ENCODE results near the gene GNAZ.

GNAZ gene

DNA sequence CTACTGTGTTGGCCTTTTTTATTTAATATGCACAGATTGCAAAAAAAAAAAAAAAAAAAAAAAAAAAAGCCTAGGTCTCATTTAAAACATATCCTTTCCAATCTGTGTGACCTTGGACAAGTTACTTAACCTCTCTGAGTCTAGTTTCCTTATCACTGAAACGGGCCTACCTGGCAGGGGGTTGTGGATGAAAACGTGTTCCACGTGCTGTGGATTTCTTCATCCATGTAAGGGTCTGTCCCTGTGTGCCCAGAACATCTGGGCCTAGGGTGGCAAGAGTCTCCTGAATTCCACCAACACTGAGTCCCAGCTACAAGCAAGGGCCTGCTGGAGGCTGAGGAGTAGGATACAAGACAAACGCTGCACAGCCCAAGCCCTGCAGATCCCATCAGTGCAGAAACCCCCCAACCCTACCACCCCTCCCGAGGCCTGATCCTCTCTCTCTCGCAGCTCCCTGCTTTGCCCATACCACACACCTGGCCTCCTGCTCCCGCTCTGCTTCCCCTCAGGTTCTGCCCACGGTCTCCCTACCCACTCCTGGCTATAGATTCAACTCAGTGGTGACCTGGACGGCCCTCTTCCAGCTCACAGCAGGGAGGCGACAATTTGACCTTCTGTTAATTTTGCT, 4.7 kb upstream of the GNAZ start:
- DNase-seq: peak; percentile 22

DNA sequence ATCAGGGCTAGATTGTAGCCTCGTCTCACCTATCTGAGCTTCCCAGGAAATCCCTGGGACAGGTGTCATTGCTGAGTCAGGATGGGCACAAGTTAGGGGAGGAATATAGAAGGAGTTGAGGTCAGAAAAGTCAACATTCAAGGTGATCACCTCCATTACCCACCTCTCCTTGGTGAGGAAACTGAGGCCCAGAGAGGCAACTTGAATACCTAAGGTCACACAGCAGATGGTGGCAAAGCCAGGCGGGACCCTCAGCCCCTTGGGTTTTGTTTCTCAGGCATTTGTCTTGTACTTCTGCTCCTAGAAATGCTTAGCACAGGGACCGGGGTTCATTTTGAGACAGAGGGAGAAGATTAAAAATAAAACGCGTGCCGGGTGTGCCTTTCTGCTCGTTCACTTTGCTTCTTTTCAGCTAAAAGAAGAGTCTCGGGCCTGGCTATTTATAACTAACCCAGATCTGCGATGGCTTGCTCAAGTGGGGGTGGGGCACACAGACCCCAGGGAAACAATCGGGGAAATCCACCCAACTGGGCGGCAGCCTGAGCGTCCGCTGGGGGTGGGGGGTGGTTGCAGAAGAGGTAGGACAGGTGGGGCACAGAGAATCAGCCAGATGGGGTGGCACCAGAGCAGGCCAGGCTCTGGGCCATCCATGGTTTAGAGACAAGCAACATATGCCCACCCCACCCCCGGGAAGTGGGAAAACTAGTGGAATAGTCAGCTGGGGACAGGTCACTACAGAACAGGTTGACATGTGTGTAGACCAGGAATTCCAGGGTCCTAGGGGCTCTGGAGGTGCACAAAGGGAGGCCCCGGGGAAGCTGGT, 3.9 kb upstream of the GNAZ start:
- peak; percentile 42 for DNase-seq

DNA sequence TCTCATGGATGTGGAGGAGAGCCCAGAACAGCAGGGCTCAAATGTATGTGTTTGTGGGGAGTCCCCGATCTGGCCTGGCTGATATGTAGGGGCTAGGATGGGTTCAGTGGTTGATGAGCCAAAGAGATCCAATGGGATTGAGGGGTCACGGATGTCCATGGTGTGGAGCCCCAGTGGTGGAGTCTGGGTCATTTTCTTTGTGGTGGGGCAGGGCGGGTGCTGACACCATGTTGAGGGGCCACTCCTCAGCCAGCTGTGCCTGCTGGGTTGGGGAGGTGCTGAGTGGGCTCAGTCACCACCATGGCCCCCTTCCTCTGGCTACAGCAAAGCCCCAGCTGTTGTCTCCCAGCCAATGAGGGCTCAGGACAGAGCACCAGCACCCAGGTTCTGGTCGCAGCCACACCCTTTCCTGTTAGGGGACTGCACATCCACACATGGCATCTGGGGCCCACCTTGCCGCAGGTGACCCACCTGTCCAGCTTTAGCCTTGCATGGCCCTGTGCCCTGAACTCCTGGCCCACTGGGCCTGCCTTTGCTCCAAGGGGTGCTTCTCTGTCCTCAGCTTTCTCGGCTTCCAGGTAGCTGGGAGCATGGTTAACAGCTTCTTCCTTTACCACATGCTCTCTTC, 3.2 kb upstream of the GNAZ start:
- peak; percentile 35 for DNase-seq

GRCh38 chr22:23067691-23068090, 2.6 kb upstream of the GNAZ start:
- peak; percentile 10 for DNase-seq

GRCh38 chr22:23068096-23068831, 2.1 kb upstream of the GNAZ start:
- peak; percentile 23 for DNase-seq

DNA sequence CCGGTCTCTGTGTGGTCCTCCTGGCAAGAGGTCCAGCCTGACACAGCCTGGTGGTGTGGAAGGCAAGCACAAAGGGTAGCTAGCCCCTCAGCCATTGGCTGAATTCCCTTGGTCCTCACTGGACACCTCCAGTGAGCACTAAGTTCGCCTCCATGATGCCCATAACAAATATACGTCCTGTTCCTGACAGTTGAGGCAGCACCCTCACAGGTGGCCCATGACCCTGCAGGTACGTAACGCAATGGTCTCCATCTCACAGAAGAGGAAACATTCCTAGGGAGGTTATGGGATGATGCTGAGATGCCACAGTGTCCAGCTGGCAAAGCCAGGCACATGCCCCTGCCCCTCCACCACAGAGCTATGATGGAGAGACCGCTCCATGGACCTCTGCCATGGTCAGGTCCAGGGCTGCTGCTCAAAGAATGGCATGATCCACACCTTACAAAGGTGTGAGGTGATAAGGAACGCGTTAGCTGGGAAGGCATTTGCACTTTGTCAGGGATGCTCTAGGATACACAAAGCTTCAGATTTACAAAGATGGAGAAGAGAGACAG, 1.4 kb upstream of the GNAZ start:
- peak; percentile 32 for DNase-seq

- DNase-seq: peak; percentile 89
These were observed 589 bp upstream of the GNAZ start for GRCh38 chr22:23069502-23070357.

DNA sequence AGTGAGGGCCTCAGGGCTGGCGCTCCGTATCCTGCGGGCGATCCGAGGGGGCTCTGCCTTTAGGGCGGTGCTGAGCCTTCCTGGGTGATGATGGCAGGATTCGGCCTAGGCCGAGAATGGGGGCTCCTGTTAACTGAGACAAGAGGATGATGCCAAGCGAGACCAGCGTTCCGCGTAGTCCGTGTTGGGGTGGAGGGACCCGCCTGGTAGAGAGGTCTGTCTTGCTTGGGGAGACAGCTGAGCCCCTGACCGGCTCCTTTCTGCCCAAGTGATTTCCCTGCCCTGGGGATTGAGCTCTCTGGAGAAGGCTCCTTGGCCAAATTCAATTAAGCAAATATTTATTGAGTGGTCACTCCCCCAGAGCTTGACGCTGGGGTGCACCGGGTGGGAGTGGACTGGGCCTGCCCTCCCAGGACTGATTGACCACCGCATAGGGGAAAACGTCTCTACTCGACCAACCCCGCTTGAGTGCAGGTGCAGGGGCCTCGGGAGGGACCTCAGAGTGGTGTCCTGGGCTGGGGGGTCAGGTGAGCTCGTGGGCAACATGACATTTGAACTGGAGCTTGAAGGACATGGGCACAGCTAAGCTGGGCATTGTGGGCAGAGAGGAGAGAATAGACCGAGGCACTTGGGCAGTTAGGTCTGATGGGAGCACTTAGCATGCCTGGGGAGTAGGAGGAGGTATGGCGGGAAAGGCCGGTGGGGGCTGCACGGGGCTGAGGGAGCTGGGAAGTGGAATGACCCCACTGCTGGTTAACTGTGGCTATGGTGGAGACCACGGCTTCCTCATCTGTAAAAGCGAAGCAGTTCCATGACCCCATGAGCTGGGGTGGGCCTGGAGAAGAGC, 1.1 kb downstream of the GNAZ start:
- peak; percentile 46 for DNase-seq

- peak; percentile 30 for DNase-seq
These were observed 2.0 kb downstream of the GNAZ start for GRCh38 chr22:23072077-23072910.

GRCh38 chr22:23072911-23073491, 2.7 kb downstream of the GNAZ start:
- DNase-seq: peak; percentile 21

GRCh38 chr22:23073526-23074229, 3.4 kb downstream of the GNAZ start:
- peak; percentile 42 for DNase-seq

DNA sequence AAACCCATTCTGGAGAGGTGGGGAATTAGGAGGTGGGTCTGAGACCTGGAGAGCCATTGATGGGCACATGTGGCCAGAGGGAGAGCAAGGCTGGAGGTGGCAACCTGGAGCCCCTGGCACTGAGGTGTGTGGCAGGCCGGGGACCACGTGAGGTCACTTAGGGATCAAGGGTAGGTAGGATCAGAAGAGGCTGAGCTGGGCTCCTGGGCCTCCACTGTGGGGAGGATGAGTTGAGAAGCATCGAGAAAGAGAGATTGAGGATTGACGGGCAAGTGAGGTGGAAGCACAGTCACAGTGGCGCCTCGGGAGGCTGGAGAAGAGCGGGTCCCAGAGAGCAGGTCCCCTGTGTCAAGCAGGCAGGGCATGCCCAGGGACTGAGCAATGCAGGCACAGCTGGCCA, 4.1 kb downstream of the GNAZ start:
- DNase-seq: no peak

DNA sequence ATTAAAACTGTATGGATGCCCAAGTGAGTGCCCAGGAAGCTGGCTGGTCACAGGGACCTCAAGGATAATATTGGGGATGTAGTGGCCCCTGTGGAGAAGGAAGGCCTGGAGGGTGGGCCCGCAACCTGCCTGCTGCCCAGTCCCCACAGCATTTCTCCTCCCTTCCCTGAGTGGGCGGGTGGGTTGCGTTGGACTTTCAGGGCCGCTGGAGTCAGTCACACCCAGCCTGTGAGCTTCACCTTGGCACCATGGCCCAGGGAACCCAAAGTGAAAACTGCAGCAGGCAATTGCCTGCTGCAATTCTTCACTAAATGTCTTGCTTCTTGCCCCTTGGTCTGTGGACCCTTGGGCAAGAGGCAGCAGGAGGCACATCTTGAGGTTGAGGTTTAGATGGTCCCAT, 4.7 kb downstream of the GNAZ start:
- DNase-seq: no peak

- DNase-seq: no peak
These were observed 5.4 kb downstream of the GNAZ start for GRCh38 chr22:23075525-23076216.

DNA sequence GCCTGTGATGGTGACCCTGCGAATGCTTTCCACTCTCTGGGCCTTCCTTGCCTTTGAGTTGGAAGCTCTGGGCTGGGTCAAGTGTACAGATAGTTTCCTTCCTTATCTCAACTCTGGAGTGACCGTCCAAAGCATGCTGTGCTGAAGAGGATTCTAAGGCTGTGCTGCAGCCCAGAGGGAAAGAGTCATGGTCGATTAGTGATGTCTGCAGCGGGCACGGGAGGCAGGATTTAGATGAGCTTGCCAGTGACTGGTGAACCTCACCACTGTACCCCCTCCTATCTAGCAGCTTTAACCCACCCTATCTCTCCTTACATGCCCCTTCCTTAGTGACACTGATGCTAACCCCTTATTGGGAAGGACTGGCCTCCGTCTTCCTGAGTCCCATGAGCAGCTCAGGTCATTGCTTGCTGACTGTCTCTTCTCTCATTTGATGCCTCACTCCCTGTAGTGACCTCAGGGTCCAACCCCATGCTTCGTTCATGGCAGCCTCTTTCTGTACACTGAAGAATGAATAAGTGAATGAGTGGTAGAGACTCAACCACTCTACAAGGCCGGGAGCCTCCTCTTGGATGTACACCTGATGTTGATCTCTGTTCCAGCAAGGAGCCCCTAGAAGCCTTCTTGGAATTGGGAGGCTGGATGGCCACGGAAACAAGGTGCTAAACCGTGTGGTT, 6.7 kb downstream of the GNAZ start:
- no peak for DNase-seq

DNA sequence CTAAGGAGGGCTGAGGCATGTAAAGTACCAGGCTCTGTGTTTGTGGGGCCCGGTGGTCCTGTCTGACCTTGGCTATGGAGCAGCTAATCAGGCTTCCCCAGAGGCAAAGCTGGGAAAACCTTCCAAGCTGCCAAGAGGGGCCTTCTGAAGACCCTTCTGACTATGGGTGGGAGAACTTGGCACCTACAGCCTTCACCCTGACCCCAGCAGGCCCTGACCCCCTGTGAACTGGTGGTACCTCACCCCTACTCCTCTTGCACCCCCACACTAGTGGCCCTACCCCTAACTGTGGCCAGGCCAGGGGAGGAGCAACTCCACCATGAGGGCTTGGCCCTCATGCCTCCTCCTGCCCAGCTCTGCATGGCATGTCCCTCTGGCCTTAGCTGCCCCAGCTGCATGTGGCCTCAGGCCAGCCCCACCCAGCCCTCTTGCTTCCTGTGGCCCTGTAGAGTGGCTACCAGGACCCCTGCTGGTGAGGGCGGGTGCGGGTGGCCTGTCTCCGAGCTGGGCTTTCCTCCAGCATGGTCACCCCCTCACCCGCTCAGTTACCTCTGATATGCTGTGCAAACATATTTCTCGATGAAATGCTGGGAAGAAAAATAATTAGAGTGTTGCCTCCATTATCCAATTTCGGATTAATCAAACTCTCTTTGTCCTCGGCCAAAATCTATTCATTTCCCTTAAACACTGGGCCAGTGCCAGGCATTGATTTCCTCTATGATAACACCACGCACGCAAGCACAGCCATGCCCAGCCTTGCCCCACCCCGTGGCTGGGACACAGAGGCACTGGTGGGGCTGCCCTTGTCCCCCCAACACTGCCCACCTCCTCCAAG, 7.5 kb downstream of the GNAZ start:
- DNase-seq: no peak

DNA sequence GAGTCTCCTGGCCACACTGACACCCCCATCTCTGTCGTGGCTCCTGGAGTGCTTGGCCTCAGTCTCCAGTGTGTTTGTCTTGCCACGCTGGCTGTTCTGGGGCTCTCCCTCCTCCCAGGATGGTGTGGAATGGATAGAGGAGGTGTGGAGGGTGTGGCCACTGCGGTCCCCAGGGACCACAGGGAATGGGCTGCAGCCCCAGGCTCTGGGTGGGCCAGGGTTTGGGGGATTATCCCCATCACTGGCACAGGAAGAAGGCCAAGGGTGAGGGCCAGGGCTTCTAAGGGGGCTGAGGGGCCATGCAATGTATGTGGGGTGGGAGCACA, 8.1 kb downstream of the GNAZ start:
- DNase-seq: no peak

Measured in right forelimb (tissue), 1 donor.